GM12892 (cell line): ENCODE measurements around the gene LAG3.

Experiments
- POLR2AphosphoS5 ChIP-seq: IDR thresholded peaks from 2 replicates; pipeline ENCODE4 v1.6.1; 2011; ENCODE audit warnings: low read depth, low read length, control low read depth
- TAF1 ChIP-seq: IDR thresholded peaks from 2 replicates; pipeline ENCODE4 v1.6.1; 2011; ENCODE audit warnings: low read depth, mild to moderate bottlenecking, control low read depth, low read length, borderline replicate concordance

DNA sequence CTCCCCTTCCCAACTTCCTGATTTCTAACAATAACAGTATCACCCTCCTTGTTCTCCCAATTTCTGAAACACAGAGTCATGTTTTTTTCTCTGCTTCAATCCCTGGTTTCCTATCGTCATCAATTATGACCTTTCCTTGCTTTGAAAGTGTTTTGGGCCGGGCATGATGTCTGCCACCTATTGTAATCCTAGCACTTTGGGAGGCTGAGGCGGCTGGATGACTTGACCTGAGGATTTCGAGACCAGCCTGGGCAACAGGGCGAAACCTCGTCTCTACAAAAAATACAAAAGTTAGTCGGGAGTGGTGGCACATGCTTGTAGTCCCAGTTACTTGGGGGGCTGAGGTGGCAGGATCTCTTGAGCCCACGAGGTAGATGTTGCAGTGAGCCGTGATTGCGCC lies 36.7 kb downstream of the LAG3 start:
- TF ChIP-seq TAF1 (no peak), POLR2AphosphoS5 (no peak)
